H9 (cell line): ENCODE results near the gene VPS54. TPM values are rescaled to one million over a fixed set of nuclear protein-coding genes. Genes with fewer than 3 reads are reported as not detected.

ENCODE experiments used
- DNase-seq: peaks from one replicate; pipeline ENCODE4 v3.0.0-alpha.2; 2017
- H2AFZ ChIP-seq: one replicate; pipeline ENCODE4 v1.6.1; 2013; ENCODE audit warnings: mild to moderate bottlenecking, low read length, control low read depth, moderate library complexity
- H2AK5ac ChIP-seq: 2 replicates; pipeline ENCODE4 v1.6.1; 2013; ENCODE audit warnings: low read length, control low read depth, mixed read lengths; ENCODE audit not compliant: insufficient read length
- H2BK120ac ChIP-seq: one replicate; pipeline ENCODE4 v1.6.1; 2013; ENCODE audit warnings: low read depth, mild to moderate bottlenecking, low read length, control low read depth, inconsistent platforms; ENCODE audit not compliant: poor library complexity, severe bottlenecking
- H2BK12ac ChIP-seq: 2 replicates; pipeline ENCODE4 v1.6.1; 2013; ENCODE audit warnings: low read length, control low read depth, mixed read lengths, low read depth; ENCODE audit not compliant: insufficient read length
- H2BK15ac ChIP-seq: 2 replicates; pipeline ENCODE4 v1.6.1; 2013; ENCODE audit warnings: low read depth, low read length, control low read depth
- H2BK20ac ChIP-seq: one replicate; pipeline ENCODE4 v1.6.1; 2013; ENCODE audit warnings: low read depth, mild to moderate bottlenecking, low read length, control low read depth, inconsistent platforms; ENCODE audit not compliant: poor library complexity, severe bottlenecking
- H2BK5ac ChIP-seq: 2 replicates; pipeline ENCODE4 v1.6.1; 2013; ENCODE audit warnings: low read length, control low read depth, mixed read lengths; ENCODE audit not compliant: insufficient read length
- H3K14ac ChIP-seq: 2 replicates; pipeline ENCODE4 v1.6.1; 2013; ENCODE audit warnings: low read length, control low read depth; ENCODE audit not compliant: insufficient read depth
- H3K18ac ChIP-seq: 2 replicates; pipeline ENCODE4 v1.6.1; 2013; ENCODE audit warnings: low read depth, mild to moderate bottlenecking, mixed read lengths, low read length, control low read depth; ENCODE audit not compliant: insufficient read length
- H3K23ac ChIP-seq: 2 replicates; pipeline ENCODE4 v1.6.1; 2013; ENCODE audit warnings: low read length, control low read depth, mixed read lengths, low read depth; ENCODE audit not compliant: insufficient read length
- H3K23me2 ChIP-seq: 2 replicates; pipeline ENCODE4 v1.6.1; 2013; ENCODE audit warnings: low read depth, mild to moderate bottlenecking, mixed read lengths, low read length, control low read depth; ENCODE audit not compliant: insufficient read length, poor library complexity, severe bottlenecking
- H3K27ac ChIP-seq: 2 replicates; pipeline ENCODE4 v1.5.1; 2013; ENCODE audit warnings: low read length, control low read depth, mixed read lengths, low read depth; ENCODE audit not compliant: insufficient read length
- H3K27me3 ChIP-seq: 2 replicates; pipeline ENCODE4 v1.6.1; 2013; ENCODE audit warnings: low read length, control low read depth, inconsistent platforms; ENCODE audit not compliant: insufficient read depth
- H3K4ac ChIP-seq: 2 replicates; pipeline ENCODE4 v1.6.1; 2013; ENCODE audit warnings: low read depth, mild to moderate bottlenecking, control low read depth, inconsistent platforms, low read length, moderate library complexity
- H3K4me1 ChIP-seq: 2 replicates; pipeline ENCODE4 v1.6.1; 2013; ENCODE audit warnings: low read length, control low read depth, inconsistent platforms; ENCODE audit not compliant: insufficient read depth
- H3K4me2 ChIP-seq: 2 replicates; pipeline ENCODE4 v1.6.1; 2013; ENCODE audit warnings: low read length, control low read depth, mixed read lengths; ENCODE audit not compliant: insufficient read length, insufficient read depth
- H3K56ac ChIP-seq: 2 replicates; pipeline ENCODE4 v1.6.1; 2013; ENCODE audit warnings: low read depth, mild to moderate bottlenecking, mixed read lengths, low read length, control low read depth; ENCODE audit not compliant: insufficient read length
- H3K79me1 ChIP-seq: 2 replicates; pipeline ENCODE4 v1.6.1; 2013; ENCODE audit warnings: low read depth, mild to moderate bottlenecking, moderate library complexity, low read length, control low read depth, inconsistent platforms; ENCODE audit not compliant: insufficient read depth, poor library complexity, severe bottlenecking
- H3K79me2 ChIP-seq: 2 replicates; pipeline ENCODE4 v1.6.1; 2013; ENCODE audit warnings: low read length, control low read depth, inconsistent platforms; ENCODE audit not compliant: insufficient read depth
- H3K9ac ChIP-seq: 2 replicates; pipeline ENCODE4 v1.6.1; 2013; ENCODE audit warnings: low read length, control low read depth, mixed read lengths; ENCODE audit not compliant: insufficient read length; ENCODE audit errors: extremely low read depth
- H3K9me3 ChIP-seq: one replicate; pipeline ENCODE4 v1.6.1; 2013; ENCODE audit warnings: low read depth, low read length, inconsistent platforms; ENCODE audit not compliant: control insufficient read depth
- H3T11ph ChIP-seq: one replicate; pipeline ENCODE4 v1.6.1; 2013; ENCODE audit warnings: mild to moderate bottlenecking, low read length, control low read depth, inconsistent platforms
- H4K20me1 ChIP-seq: one replicate; pipeline ENCODE4 v1.6.1; 2013; ENCODE audit not compliant: control insufficient read depth, insufficient read length, insufficient read depth
- H4K5ac ChIP-seq: 2 replicates; pipeline ENCODE4 v1.6.1; 2013; ENCODE audit warnings: low read depth, mild to moderate bottlenecking, mixed read lengths, low read length, control low read depth; ENCODE audit not compliant: insufficient read length
- H4K8ac ChIP-seq: replicated peaks from 2 replicates; pipeline ENCODE4 v1.6.1; 2013; ENCODE audit warnings: low read length, control low read depth, mixed read lengths, low read depth; ENCODE audit not compliant: insufficient read length
- H4K91ac ChIP-seq: 2 replicates; pipeline ENCODE4 v1.6.1; 2013; ENCODE audit warnings: low read depth, mild to moderate bottlenecking, moderate library complexity, mixed read lengths, low read length, control low read depth; ENCODE audit not compliant: insufficient read length
- H3K27ac Mint-ChIP-seq, 3 experiments: 2 replicates in 2 of 3; 3 replicates in 1 of 3; pipeline ENCODE4 v1.8.0; 2020 to 2021; ENCODE audit warnings: mixed read lengths in 3 of 3, mild to moderate bottlenecking in 1 of 3, moderate library complexity in 1 of 3
- H3K27me3 Mint-ChIP-seq: 2 replicates; pipeline ENCODE4 v1.8.0; 2021; ENCODE audit warnings: low read depth, mild to moderate bottlenecking, moderate library complexity, mixed read lengths
- H3K36me3 Mint-ChIP-seq, 3 experiments: 2 replicates in 2 of 3; 3 replicates in 1 of 3; pipeline ENCODE4 v1.8.0; 2020 to 2021; ENCODE audit warnings: low read depth in 3 of 3, mixed read lengths in 3 of 3; ENCODE audit not compliant: insufficient read depth in 1 of 3
- H3K4me1 Mint-ChIP-seq, 2 experiments: 2 replicates each; pipeline ENCODE4 v1.8.0; 2020; ENCODE audit warnings: mixed read lengths in 2 of 2
- H3K4me3 Mint-ChIP-seq, 2 experiments: 2 replicates in 1 of 2; 3 replicates in 1 of 2; pipeline ENCODE4 v1.8.0; 2020 to 2021; ENCODE audit warnings: mild to moderate bottlenecking in 2 of 2, mixed read lengths in 2 of 2, moderate library complexity in 1 of 2
- H3K9me3 Mint-ChIP-seq, 2 experiments: 2 replicates in 1 of 2; 3 replicates in 1 of 2; pipeline ENCODE4 v1.8.0; 2020; ENCODE audit warnings: mild to moderate bottlenecking in 2 of 2, mixed read lengths in 2 of 2, moderate library complexity in 1 of 2
- CTCF ChIP-seq: fragments of 200-600 bp; sonication (generic); conservative IDR thresholded peaks from 3 replicates; pipeline ENCODE4 v1.8.0; 2021; ENCODE audit warnings: antibody characterized with exemption, mild to moderate bottlenecking
- WGBS: extraction: QIAGEN DNeasy Blood & Tissue Kit; methylation state at CpG from one replicate; pipeline ENCODE4 v1.1.7; 2013; ENCODE audit warnings: missing lambda C conversion rate, low lambda C conversion rate, mixed read lengths; ENCODE audit not compliant: insufficient read length; ENCODE audit errors: extremely low coverage; 5-methylcytosine and 5-hydroxymethylcytosine counted together
- total RNA-seq: library from RNA; stranded (reverse); gene quantifications from 2 replicates; pipeline ENCODE4 v1.2.1, GENCODE V29; 2021

VPS54 gene
- total RNA-seq, 1 experiment from 2014 or later, result 13.4 TPM

- DNase-seq, result no peak
- Histone ChIP-seq H4K91ac (no peak overlapping the region), H3K4me1 (peaks cover 29% of the 10 kb centered on the region), H3K27ac (no peak overlapping the region), H3K56ac (no peak overlapping the region), H2AK5ac (no peak overlapping the region), H3K79me1 (peaks cover 5% of the 10 kb centered on the region), H2BK120ac (no peak overlapping the region), H3K14ac (no peak overlapping the region), H3K18ac (no peak overlapping the region), H3K4ac (no peak overlapping the region), H2BK12ac (no peak overlapping the region), H3K9me3 (no peaks in the 10 kb centered on the region), H2AFZ (no peak overlapping the region), H3K79me2 (peaks cover 60% of the 10 kb centered on the region), H3K4me2 (peak overlapping the region; percentile 7), H3T11ph (no peak overlapping the region), H4K8ac (no peak overlapping the region), H4K20me1 (no peaks in the 10 kb centered on the region), H4K5ac (no peak overlapping the region), H2BK20ac (no peak overlapping the region), H3K23ac (no peak overlapping the region), H2BK5ac (no peak overlapping the region), H3K9ac (peak overlapping the region; percentile 11), H2BK15ac (no peak overlapping the region), H3K27me3 (no peaks in the 10 kb centered on the region), H3K23me2 (no peaks in the 10 kb centered on the region)
- no peaks in the 10 kb centered on the region for H3K27me3 Mint-ChIP-seq
- no CpG with 5 or more reads among the region's 4 CpGs for WGBS
- no peak for TF ChIP-seq CTCF
- no peaks in the 10 kb centered on the region for H3K9me3 Mint-ChIP-seq
- peaks cover 81 to 85% of the 10 kb centered on the region in 2 experiments for H3K4me1 Mint-ChIP-seq
- peaks cover 19 to 71% (median 63%) of the 10 kb centered on the region in 3 experiments; a peak in 6 of 7 replicates for H3K36me3 Mint-ChIP-seq
- peak overlapping the region; percentile 76 to 99 (median 91) for H3K27ac Mint-ChIP-seq
- H3K4me3 Mint-ChIP-seq, result peak overlapping the region; percentile 0 to 54; a peak in 4 of 5 replicates
These were observed 165.5 kb downstream of the VPS54 start for GRCh38 chr2:63853527-63854310.
